GM12801 (cell line): ENCODE measurements around the gene GFPT1.

ENCODE experiments used
- CTCF ChIP-seq: IDR thresholded peaks from one replicate; pipeline ENCODE4 v1.5.1; 2011; ENCODE audit warnings: control low read depth; ENCODE audit not compliant: insufficient read length; ENCODE audit errors: extremely low read depth

Gene GFPT1

GRCh38 chr2:69386789-69387734, at the start of gene GFPT1:
TSS of gene GFPT1 (minus strand) at chr2:69387227. CDS start at chr2:69387071, 156 bp downstream.
- TF ChIP-seq CTCF: no peak

- TF ChIP-seq CTCF: no peak
Observed at GRCh38 chr2:69436596-69436937, 49.5 kb upstream of the GFPT1 start.

- TF ChIP-seq CTCF: no peak
Observed at GRCh38 chr2:69434753-69435152, 47.7 kb upstream of the GFPT1 start.

GRCh38 chr2:69429491-69430183, 42.6 kb upstream of the GFPT1 start:
- TF ChIP-seq CTCF: no peak

GRCh38 chr2:69428981-69429380, 42.0 kb upstream of the GFPT1 start:
- TF ChIP-seq CTCF: no peak

GRCh38 chr2:69424419-69424818, 37.4 kb upstream of the GFPT1 start:
- no peak for TF ChIP-seq CTCF

GRCh38 chr2:69422198-69422597, 35.2 kb upstream of the GFPT1 start:
- TF ChIP-seq CTCF: no peak
